HepG2 (cell line): ENCODE data around the gene TBCEL.

Source experiments
- CEBPB ChIP-seq: IDR thresholded peaks from 2 replicates; pipeline ENCODE4 v1.6.1; 2011; ENCODE audit warnings: low read depth, low read length, improper control_type of control experiment, borderline replicate concordance
- ETV6 ChIP-seq: sonication (generic); formaldehyde crosslinking; conservative IDR thresholded peaks from 2 replicates; pipeline ENCODE4 v1.4.0; 2020; ENCODE audit warnings: missing genetic modification reagents
- ZNF672 ChIP-seq: sonication (generic); formaldehyde crosslinking; IDR thresholded peaks from 2 replicates; pipeline ENCODE4 v1.8.1; 2022; ENCODE audit warnings: missing genetic modification reagents
- ZSCAN5A ChIP-seq: sonication (generic); formaldehyde crosslinking; IDR thresholded peaks from 2 replicates; pipeline ENCODE4 v1.8.0; 2022; ENCODE audit warnings: mild to moderate bottlenecking, missing genetic modification reagents, borderline replicate concordance

GRCh38 chr11:121131656-121132055 is 107.8 kb downstream of the TBCEL start:
- no peak for TF ChIP-seq ZNF672 (CRISPR knock-in tag)
- no peak for TF ChIP-seq ZSCAN5A (CRISPR knock-in tag)
- no peak for TF ChIP-seq CEBPB
- no peak for TF ChIP-seq ETV6 (CRISPR knock-in tag)
